GM12873 (cell line): ENCODE measurements around the gene VSIG4.

Source experiments
- TF ChIP-seq, protein P1 (sequence below): IDR thresholded peaks from 2 replicates; pipeline ENCODE4 v1.5.1; 2012; ENCODE audit warnings: low read depth, mild to moderate bottlenecking, moderate library complexity, low read length, control low read depth; ENCODE audit not compliant: insufficient read depth; ENCODE audit errors: missing control alignments

VSIG4 gene

DNA sequence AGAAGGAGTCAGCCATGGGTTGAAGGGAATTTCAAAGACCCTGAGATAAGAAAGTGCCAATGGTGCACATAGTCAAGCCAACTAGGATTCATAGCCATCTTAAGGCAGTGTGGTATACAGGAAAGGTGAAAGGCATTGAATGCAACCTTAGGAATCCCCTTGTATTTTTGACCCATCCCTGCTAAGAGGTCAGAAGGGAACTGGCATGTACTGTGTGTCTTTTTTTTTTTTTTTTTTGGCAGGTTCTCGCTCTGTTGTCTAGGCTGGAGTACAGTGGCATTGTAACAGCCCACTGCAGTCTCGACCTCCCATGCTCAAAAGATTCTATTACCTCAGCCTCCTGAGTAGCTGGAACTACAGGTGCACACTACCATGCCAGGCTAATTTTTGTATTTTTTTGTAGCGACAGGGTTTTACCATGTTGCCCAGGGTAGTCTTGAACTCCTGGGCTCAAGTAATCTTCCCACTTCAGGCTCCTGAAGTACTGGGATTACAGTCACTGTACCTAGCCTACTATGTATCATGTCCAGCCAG is 40.8 kb downstream of the VSIG4 start:
- TF ChIP-seq, protein P1, sequence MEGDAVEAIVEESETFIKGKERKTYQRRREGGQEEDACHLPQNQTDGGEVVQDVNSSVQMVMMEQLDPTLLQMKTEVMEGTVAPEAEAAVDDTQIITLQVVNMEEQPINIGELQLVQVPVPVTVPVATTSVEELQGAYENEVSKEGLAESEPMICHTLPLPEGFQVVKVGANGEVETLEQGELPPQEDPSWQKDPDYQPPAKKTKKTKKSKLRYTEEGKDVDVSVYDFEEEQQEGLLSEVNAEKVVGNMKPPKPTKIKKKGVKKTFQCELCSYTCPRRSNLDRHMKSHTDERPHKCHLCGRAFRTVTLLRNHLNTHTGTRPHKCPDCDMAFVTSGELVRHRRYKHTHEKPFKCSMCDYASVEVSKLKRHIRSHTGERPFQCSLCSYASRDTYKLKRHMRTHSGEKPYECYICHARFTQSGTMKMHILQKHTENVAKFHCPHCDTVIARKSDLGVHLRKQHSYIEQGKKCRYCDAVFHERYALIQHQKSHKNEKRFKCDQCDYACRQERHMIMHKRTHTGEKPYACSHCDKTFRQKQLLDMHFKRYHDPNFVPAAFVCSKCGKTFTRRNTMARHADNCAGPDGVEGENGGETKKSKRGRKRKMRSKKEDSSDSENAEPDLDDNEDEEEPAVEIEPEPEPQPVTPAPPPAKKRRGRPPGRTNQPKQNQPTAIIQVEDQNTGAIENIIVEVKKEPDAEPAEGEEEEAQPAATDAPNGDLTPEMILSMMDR, result no peak

DNA sequence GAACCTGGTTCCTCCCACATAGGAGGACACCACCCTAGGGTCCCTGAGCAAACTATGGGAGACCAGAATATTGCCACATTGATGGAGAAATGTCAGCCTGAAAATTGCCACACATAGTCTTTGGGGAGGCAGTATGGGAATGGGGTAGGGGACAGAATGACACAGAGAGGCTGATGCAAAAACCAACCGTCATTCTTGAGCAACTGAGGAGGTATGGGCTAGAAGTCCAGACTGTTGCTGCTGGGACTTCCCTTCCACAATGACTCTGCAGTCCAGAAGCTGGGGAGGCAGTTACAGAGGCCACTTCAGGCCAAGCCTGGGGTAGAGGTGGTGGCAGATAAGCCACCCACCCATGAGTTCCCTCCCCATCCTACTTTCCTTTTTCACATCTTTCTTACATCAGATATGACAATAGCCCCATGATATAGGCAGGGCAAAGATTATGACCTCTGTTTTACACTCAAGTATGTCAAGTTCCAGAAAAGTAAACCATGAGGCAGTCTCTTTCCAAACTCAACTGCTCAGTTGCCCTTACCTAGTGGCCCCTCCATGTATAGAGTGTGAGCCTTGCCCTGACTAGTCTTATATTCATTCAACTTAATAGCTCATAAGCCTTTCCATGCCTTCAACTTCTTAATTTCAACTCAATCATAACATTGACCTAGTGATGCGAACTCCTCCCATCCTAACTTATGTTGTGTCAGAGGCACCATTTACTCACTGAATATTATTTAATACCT is 41.7 kb downstream of the VSIG4 start:
- TF ChIP-seq, protein P1, result no peak

DNA sequence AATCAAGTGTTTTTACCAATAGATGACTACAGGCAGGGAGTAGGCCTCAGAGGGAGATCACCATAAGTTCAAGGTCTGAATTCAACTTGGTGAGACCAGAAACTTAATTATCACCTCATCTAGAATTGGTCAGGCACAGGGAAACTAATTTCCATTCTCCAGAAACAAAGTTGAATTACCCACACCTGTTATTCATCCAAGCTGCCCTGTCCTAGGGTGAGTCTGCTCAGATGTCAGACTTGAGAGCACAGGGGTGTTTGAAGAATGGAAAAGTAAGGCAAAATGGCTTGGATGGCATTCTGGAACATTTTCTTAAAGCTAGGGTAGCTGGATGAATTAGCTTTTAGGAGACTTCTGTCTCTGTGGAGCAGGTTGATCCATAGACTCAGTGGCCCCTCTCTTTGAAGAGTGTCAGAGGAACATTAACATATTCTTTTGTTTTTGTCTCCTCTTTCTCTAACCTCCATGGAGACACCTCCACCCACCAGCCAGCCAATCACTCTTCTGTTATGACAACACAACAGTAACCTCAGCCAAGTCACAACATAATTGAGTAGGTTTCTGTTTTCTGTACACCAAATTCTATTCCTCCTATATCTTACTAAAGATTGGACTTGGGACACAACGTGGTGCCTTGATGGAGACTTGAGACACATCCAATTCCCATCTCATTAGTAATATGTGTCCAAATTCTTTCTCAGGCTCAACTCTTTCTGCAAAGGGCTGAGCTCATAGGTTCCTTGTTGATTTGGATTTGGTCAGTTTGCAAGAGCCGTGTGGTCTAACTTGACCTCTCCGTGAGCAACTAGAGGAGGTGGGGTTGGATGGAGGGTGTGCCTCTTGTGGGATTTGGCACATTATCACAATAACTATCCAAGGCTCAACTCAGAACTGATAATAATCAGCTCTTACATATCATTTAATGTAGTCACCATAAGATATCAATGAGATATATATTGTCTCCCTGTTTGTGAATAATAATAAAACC is 45.1 kb downstream of the VSIG4 start:
- TF ChIP-seq, protein P1, result no peak

DNA sequence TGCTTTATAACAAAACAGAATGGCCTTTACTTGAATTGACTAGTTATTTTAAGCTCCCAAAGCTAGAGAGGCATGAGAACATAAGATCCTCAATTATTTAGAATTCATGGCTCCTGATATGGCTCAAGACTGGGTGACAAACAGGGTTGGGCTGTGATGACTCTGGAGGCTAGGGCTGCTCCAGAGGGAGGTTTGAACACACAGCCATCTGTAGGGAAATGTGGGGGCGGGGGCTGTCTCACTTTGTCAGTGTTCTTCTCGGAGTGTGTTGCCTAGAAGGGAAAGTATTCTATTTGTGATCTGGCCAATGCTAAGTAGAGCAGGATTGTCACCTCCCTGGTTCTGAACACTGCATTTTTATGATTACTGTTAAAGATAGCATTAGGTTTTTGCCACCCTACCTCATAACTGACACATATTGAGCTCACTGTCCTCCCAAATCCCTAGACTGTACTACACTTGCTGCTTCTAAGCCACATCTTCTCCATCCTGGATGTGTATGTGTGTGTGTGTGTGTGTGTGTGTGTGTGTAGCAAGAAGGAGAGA is 45.9 kb downstream of the VSIG4 start:
- TF ChIP-seq, protein P1, result no peak

DNA sequence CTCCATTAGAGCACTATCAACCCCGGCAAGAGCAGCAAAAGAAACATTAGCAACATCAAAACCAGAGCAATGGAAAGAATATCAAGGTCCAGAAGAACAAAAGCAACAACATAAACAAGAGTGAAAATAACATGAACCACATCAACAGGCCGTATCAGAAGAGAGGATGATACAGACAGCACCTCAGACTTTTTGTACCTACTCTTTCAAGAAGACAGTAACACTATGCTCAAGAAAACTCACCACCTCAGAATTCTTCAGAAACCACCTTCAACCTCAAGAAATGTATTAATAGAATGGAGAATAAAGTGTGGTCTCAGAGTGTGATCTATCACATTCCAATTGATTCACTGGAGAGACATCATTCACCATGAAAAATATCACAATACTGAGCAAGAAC is 46.5 kb downstream of the VSIG4 start:
- TF ChIP-seq, protein P1, result no peak

DNA sequence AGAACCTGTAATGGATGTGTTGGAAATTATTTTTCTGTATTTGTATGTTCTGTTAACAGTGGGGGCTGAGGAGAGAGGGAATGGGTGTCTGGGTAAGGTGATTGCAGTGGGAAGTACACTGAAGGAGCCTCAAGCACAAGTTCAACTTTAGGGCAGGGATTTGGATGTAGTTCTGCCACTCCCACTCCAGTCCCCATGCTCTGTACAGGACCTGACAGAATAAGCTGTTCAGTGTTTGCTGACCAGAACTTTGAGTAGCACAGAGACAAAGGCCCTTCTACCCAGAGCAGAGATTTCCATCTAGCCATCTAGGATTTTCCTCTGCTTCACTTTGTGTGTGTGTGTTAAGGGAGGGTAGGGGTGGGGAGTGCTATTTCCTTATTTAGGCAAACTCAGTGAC is 49.2 kb downstream of the VSIG4 start:
- TF ChIP-seq, protein P1, result no peak

DNA sequence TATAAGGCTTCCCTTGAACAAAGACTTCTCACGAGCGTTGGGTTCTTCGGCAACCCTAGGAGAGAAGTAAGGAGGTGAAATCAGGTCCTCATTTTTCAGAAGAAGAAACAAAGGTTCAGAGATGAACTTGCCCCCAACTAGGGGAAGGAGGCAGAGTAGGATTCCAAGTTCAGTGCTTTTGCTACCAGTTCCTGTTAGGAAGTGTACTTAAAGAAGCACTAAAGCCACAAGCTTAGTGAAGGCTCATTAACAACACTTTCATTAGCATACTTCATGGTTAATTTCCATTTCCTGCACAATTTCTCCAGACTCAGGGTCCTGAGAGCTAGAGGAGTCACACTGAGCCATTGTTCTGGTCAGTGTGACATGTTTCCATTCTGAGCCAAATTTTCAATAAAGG is 52.1 kb downstream of the VSIG4 start:
- TF ChIP-seq, protein P1, result no peak
